ENCODE measurements around the gene GNA14.
"Not testable (repeated sequence)": the region's sequence is repeated elsewhere in the genome, so short reads cannot be mapped to it uniquely, and the experiment has no call there.

GNA14 gene

GRCh38 chr9:77486463-77486862 is 161.7 kb downstream of the GNA14 start:
- DNase-seq = no peak

GRCh38 chr9:77475641-77476473 is 172.3 kb downstream of the GNA14 start:
- DNase-seq = peak; percentile 10

GRCh38 chr9:77474936-77475335 is 173.2 kb downstream of the GNA14 start:
- no peak for DNase-seq

- DNase-seq = no peak
Observed at GRCh38 chr9:77472646-77473045, 175.5 kb downstream of the GNA14 start.

- no peak for DNase-seq
Observed at GRCh38 chr9:77471572-77471971, 176.6 kb downstream of the GNA14 start.

GRCh38 chr9:77469515-77470231 is 178.4 kb downstream of the GNA14 start:
- no peak for DNase-seq

- no peak for DNase-seq
Observed at GRCh38 chr9:77464661-77465060, 183.5 kb downstream of the GNA14 start.

- no peak for DNase-seq
Observed at GRCh38 chr9:77463151-77463550, 185.0 kb downstream of the GNA14 start.

- DNase-seq = no peak
Observed at GRCh38 chr9:77462066-77462465, 186.1 kb downstream of the GNA14 start.

GRCh38 chr9:77460938-77461337 is 187.2 kb downstream of the GNA14 start:
- DNase-seq = no peak

- peak; percentile 70 for DNase-seq
Observed at GRCh38 chr9:77457916-77458592, 190.1 kb downstream of the GNA14 start.

GRCh38 chr9:77456829-77457437 is 191.2 kb downstream of the GNA14 start:
- peak; percentile 79 for DNase-seq

- DNase-seq = peak; percentile 32
Observed at GRCh38 chr9:77455312-77455927, 192.7 kb downstream of the GNA14 start.

- no peak for DNase-seq
Observed at GRCh38 chr9:77454663-77455062, 193.5 kb downstream of the GNA14 start.

- no peak for DNase-seq
Observed at GRCh38 chr9:77453825-77454647, 194.1 kb downstream of the GNA14 start.

- DNase-seq = no peak
Observed at GRCh38 chr9:77451507-77451906, 196.6 kb downstream of the GNA14 start.

GRCh38 chr9:77450085-77450475 is 198.0 kb downstream of the GNA14 start:
- DNase-seq = no peak

GRCh38 chr9:77449240-77450084 is 198.7 kb downstream of the GNA14 start:
- DNase-seq = no peak

GRCh38 chr9:77447646-77448045 is 200.5 kb downstream of the GNA14 start:
- no peak for DNase-seq

- DNase-seq = no peak
Observed at GRCh38 chr9:77442436-77442835, 205.7 kb downstream of the GNA14 start.

GRCh38 chr9:77441124-77441523 is 207.0 kb downstream of the GNA14 start:
- not testable (repeated sequence) for DNase-seq

All from NCI-H748 treated with DMSO at 0.1 percent for 48 hours (cell line).